Right atrium auricular region (tissue), 2 donors: ENCODE data around the gene GRIN2A. TPM values are rescaled to one million over a fixed set of nuclear protein-coding genes. Genes with fewer than 3 reads are reported as not detected.

Experiments used
- DNase-seq: peaks from one replicate; pipeline ENCODE4 v3.0.0-alpha.2; 2019; ENCODE audit warnings: low spot score
- H3K27ac ChIP-seq, 2 donors: fragments of 200-600 bp; sonication (generic); 1 replicate in 1 of 2; 2 replicates in 1 of 2; pipeline ENCODE4 v1.5.1; 2016 to 2019
- H3K27me3 ChIP-seq, 2 donors: fragments of 200-600 bp; sonication (generic); one replicate each; pipeline versions ENCODE4 v1.5.1 to v1.6.0; 2017 to 2019
- H3K36me3 ChIP-seq: fragments of 200-600 bp; sonication (generic); one replicate; pipeline ENCODE4 v1.5.1; 2016
- H3K4me1 ChIP-seq, 2 donors: fragments of 200-600 bp; sonication (generic); one replicate each; pipeline versions ENCODE4 v1.5.1 to v1.6.0; 2017 to 2019
- H3K4me3 ChIP-seq, 2 donors: fragments of 200-600 bp; sonication (generic); 1 replicate in 1 of 2; 2 replicates in 1 of 2; pipeline ENCODE4 v1.5.1; 2017 to 2019; ENCODE audit warnings: mild to moderate bottlenecking in 1 of 2, moderate library complexity in 1 of 2
- H3K9me3 ChIP-seq, 2 donors: fragments of 200-600 bp; sonication (generic); one replicate each; pipeline ENCODE4 v1.5.1; 2019
- CTCF ChIP-seq, 2 donors: fragments of 200-600 bp; sonication (generic); IDR thresholded peaks; one replicate each; pipeline ENCODE4 v1.5.1; 2019; ENCODE audit warnings: antibody characterized with exemption in 2 of 2
- total RNA-seq, 2 donors: library from RNA; depleted of rRNA; stranded (reverse); fragments of >200 nt; gene quantifications; one replicate each; pipeline ENCODE4 v1.1.0, GENCODE V29; 2016

The GRIN2A gene
- total RNA-seq, 2 donors from 2014 or later, result 3.8 to 7.4 TPM

- Histone ChIP-seq H3K4me1 (no peaks in the 10 kb centered on the region), H3K27ac (no peak overlapping the region), H3K4me3 (no peak overlapping the region), H3K9me3 (no peaks in the 10 kb centered on the region), H3K36me3 (no peaks in the 10 kb centered on the region), H3K27me3 (no peaks in the 10 kb centered on the region)
- no peak for TF ChIP-seq CTCF (IDR thresholded peaks at IDR 0.05)
- no peak for DNase-seq
These were observed 335.7 kb downstream of the GRIN2A start for GRCh38 chr16:9846362-9847099.

- TF ChIP-seq CTCF (IDR thresholded peaks at IDR 0.05), result no peak
- H3K36me3 ChIP-seq, result no peaks in the 10 kb centered on the region
- no peak overlapping the region for H3K27ac ChIP-seq
- H3K4me1 ChIP-seq, result no peaks in the 10 kb centered on the region
- DNase-seq, result no peak
- H3K27me3 ChIP-seq, result no peaks in the 10 kb centered on the region
- no peak overlapping the region for H3K4me3 ChIP-seq
- no peaks in the 10 kb centered on the region for H3K9me3 ChIP-seq
These were observed 336.4 kb downstream of the GRIN2A start for GRCh38 chr16:9845661-9846361.

GRCh38 chr16:9844361-9844760 lies 337.9 kb downstream of the GRIN2A start:
- H3K9me3 ChIP-seq, result no peaks in the 10 kb centered on the region
- H3K27ac ChIP-seq, result no peak overlapping the region
- no peaks in the 10 kb centered on the region for H3K4me1 ChIP-seq
- no peaks in the 10 kb centered on the region for H3K27me3 ChIP-seq
- no peak for DNase-seq
- no peak overlapping the region for H3K4me3 ChIP-seq
- TF ChIP-seq CTCF (IDR thresholded peaks at IDR 0.05), result no peak
- no peaks in the 10 kb centered on the region for H3K36me3 ChIP-seq

- Histone ChIP-seq H3K4me1 (no peaks in the 10 kb centered on the region), H3K27me3 (no peaks in the 10 kb centered on the region), H3K36me3 (no peaks in the 10 kb centered on the region), H3K27ac (no peak overlapping the region), H3K9me3 (no peaks in the 10 kb centered on the region), H3K4me3 (no peak overlapping the region)
- no peak for TF ChIP-seq CTCF (IDR thresholded peaks at IDR 0.05)
- DNase-seq, result no peak
These were observed 338.7 kb downstream of the GRIN2A start for GRCh38 chr16:9843424-9844018.

GRCh38 chr16:9840761-9841665 lies 341.2 kb downstream of the GRIN2A start:
- no peak for DNase-seq

More at GRCh38 chr16:9840761-9841665, 341.2 kb downstream of the GRIN2A start:
- H3K4me1 ChIP-seq, result no peaks in the 10 kb centered on the region
- H3K36me3 ChIP-seq, result no peaks in the 10 kb centered on the region
- H3K9me3 ChIP-seq, result no peaks in the 10 kb centered on the region
- no peak overlapping the region for H3K4me3 ChIP-seq
- H3K27ac ChIP-seq, result no peak overlapping the region
- H3K27me3 ChIP-seq, result no peaks in the 10 kb centered on the region
- no peak for TF ChIP-seq CTCF (IDR thresholded peaks at IDR 0.05)
